ENCODE data around the gene SPTLC3.

GRCh38 chr20:13186043-13186774 is 177.4 kb downstream of the SPTLC3 start:
- no peak for TF ChIP-seq CTCF (conservative IDR thresholded peaks at IDR 0.05)
- no peak for TF ChIP-seq EZH2 (IDR thresholded peaks at IDR 0.05; ENCODE audit: low read depth)
